HEK293 (cell line): ENCODE measurements around the gene OCA2.
"Not testable (repeated sequence)": the region's sequence is repeated elsewhere in the genome, so short reads cannot be mapped to it uniquely, and the experiment has no call there.

Experiments
- CTCF ChIA-PET: fragments of 350-600 bp; formaldehyde crosslinking; extraction: SDS; loops from one replicate; lab custom pipeline; 2021; ENCODE audit warnings: antibody characterized with exemption; lab: Yijun Ruan, JAX
- POLR2A ChIA-PET: fragments of 300-600 bp; formaldehyde crosslinking; extraction: SDS; loops from one replicate; lab custom pipeline; 2020; ENCODE audit warnings: antibody characterized with exemption, inconsistent platforms; lab: Yijun Ruan, JAX
- H3K27ac ChIP-seq: fragments of 200-500 bp; sonication (Bioruptor generic); 2 replicates; pipeline ENCODE4 v1.5.1; 2014; ENCODE audit warnings: low read depth, low read length, control low read depth, inconsistent platforms; ENCODE audit errors: extremely low read depth
- H3K36me3 ChIP-seq, 2 experiments: fragments of 200-500 bp in 1 of 2; sonication (Bioruptor generic) in 1 of 2; 1 replicate in 1 of 2; 2 replicates in 1 of 2; pipeline ENCODE4 v1.5.1; 2014 to 2017; ENCODE audit warnings: inconsistent platforms in 2 of 2, low read length in 2 of 2; ENCODE audit not compliant: control insufficient read depth in 2 of 2, insufficient read depth in 1 of 2
- H3K4me1 ChIP-seq: fragments of 200-500 bp; sonication (Bioruptor generic); 2 replicates; pipeline ENCODE4 v1.5.1; 2014; ENCODE audit warnings: mild to moderate bottlenecking, low read length, inconsistent platforms; ENCODE audit not compliant: control insufficient read depth, insufficient read depth
- H3K4me3 ChIP-seq: 2 replicates; pipeline ENCODE4 v1.5.1; 2011; ENCODE audit warnings: low read depth, mild to moderate bottlenecking, control low read depth, low read length, moderate library complexity
- H3K9me3 ChIP-seq: fragments of 200-500 bp; sonication (Bioruptor generic); 2 replicates; pipeline ENCODE4 v1.5.1; 2014; ENCODE audit warnings: low read depth, low read length, inconsistent platforms; ENCODE audit not compliant: control insufficient read depth, insufficient read depth
- EGR2 ChIP-seq: fragments of 450-650 bp; formaldehyde crosslinking; IDR thresholded peaks from 2 replicates; pipeline ENCODE4 v1.5.1; 2016; ENCODE audit warnings: low read depth, missing biosample characterization, missing genetic modification characterization
- KLF1 ChIP-seq: fragments of 450-650 bp; formaldehyde crosslinking; IDR thresholded peaks from 2 replicates; pipeline ENCODE4 v1.5.1; 2016; ENCODE audit warnings: missing biosample characterization, missing genetic modification characterization
- KLF7 ChIP-seq: fragments of 450-650 bp; formaldehyde crosslinking; IDR thresholded peaks from 2 replicates; pipeline ENCODE4 v1.5.1; 2016; ENCODE audit warnings: missing biosample characterization, missing genetic modification characterization, borderline replicate concordance
- ZBTB1 ChIP-seq: fragments of 450-650 bp; formaldehyde crosslinking; IDR thresholded peaks from 2 replicates; pipeline ENCODE4 v1.5.1; 2016; ENCODE audit warnings: missing biosample characterization, missing genetic modification characterization
- ZNF133 ChIP-seq: fragments of 450-650 bp; formaldehyde crosslinking; IDR thresholded peaks from 2 replicates; pipeline ENCODE4 v1.5.1; 2016; ENCODE audit warnings: missing biosample characterization, missing genetic modification characterization
- ZNF19 ChIP-seq: fragments of 450-650 bp; formaldehyde crosslinking; IDR thresholded peaks from 2 replicates; pipeline ENCODE4; 2016; ENCODE audit warnings: missing biosample characterization, missing genetic modification characterization, low read depth
- ZNF23 ChIP-seq: fragments of 450-650 bp; formaldehyde crosslinking; IDR thresholded peaks from 2 replicates; pipeline ENCODE4 v1.5.1; 2016; ENCODE audit warnings: missing biosample characterization, missing genetic modification characterization, borderline replicate concordance
- ZNF335 ChIP-seq: fragments of 450-650 bp; formaldehyde crosslinking; conservative IDR thresholded peaks from 2 replicates; pipeline ENCODE4 v1.5.1; 2016; ENCODE audit warnings: missing biosample characterization, missing genetic modification characterization
- ZNF514 ChIP-seq: fragments of 450-650 bp; formaldehyde crosslinking; IDR thresholded peaks from 2 replicates; pipeline ENCODE4 v1.5.1; 2016; ENCODE audit warnings: missing biosample characterization, missing genetic modification characterization
- ZNF600 ChIP-seq: fragments of 450-650 bp; formaldehyde crosslinking; IDR thresholded peaks from 2 replicates; pipeline ENCODE4 v1.5.1; 2016; ENCODE audit warnings: missing biosample characterization, missing genetic modification characterization
- ZNF777 ChIP-seq: fragments of 450-650 bp; formaldehyde crosslinking; IDR thresholded peaks from 2 replicates; pipeline ENCODE4 v1.5.1; 2017; ENCODE audit warnings: missing biosample characterization, missing genetic modification characterization, borderline replicate concordance
- ZNF785 ChIP-seq: fragments of 450-650 bp; formaldehyde crosslinking; IDR thresholded peaks from 2 replicates; pipeline ENCODE4 v1.5.1; 2016; ENCODE audit warnings: missing biosample characterization, missing genetic modification characterization
- TF ChIP-seq, protein P1 (sequence below): fragments of 450-650 bp; formaldehyde crosslinking; IDR thresholded peaks from 2 replicates; pipeline ENCODE4 v1.5.1; 2016; ENCODE audit warnings: missing biosample characterization, missing genetic modification characterization
- TF ChIP-seq, protein P2 (sequence below): fragments of 450-650 bp; formaldehyde crosslinking; IDR thresholded peaks from 2 replicates; pipeline ENCODE4 v1.5.1; 2016; ENCODE audit warnings: missing biosample characterization, missing genetic modification characterization
- TF ChIP-seq, protein P3 (sequence below): fragments of 450-650 bp; formaldehyde crosslinking; IDR thresholded peaks from 2 replicates; pipeline ENCODE4 v1.5.1; 2016; ENCODE audit warnings: missing biosample characterization, missing genetic modification characterization

Gene OCA2

DNA sequence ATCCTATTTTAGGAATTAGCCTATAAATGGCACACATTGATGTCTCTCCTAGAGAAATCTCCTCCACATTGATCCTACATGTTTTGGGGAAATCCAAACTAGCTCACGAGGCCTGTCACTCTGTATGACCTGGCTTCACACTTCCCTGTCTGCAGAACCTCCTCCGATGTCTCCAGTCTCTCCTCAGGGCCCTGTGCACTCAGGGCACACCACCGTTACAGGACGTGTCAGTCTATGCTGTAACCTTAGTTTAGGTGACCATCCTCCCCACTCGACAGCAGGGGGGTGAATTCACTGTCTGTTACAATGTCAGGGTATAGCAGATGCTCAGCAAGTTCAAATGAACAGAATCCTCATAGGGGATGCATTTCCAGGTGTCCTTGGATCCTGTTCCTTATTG lies 249.1 kb downstream of the OCA2 start:
- no peaks in the 10 kb centered on the region for H3K36me3 ChIP-seq
- no peaks in the 10 kb centered on the region for H3K9me3 ChIP-seq
- H3K4me3 ChIP-seq, result no peak overlapping the region
- no peaks in the 10 kb centered on the region for H3K4me1 ChIP-seq
- ChIA-PET POLR2A (no interaction called here), CTCF (no interaction called here)
- H3K27ac ChIP-seq, result no peak overlapping the region
- TF ChIP-seq ZNF133 (tag by site-specific recombination) (no peak), KLF1 (tag by site-specific recombination) (no peak), ZNF785 (no peak), ZNF19 (tag by site-specific recombination) (no peak), ZBTB1 (tag by site-specific recombination) (no peak), ZNF514 (tag by site-specific recombination) (no peak), ZNF335 (tag by site-specific recombination) (no peak)
- TF ChIP-seq, protein P1, sequence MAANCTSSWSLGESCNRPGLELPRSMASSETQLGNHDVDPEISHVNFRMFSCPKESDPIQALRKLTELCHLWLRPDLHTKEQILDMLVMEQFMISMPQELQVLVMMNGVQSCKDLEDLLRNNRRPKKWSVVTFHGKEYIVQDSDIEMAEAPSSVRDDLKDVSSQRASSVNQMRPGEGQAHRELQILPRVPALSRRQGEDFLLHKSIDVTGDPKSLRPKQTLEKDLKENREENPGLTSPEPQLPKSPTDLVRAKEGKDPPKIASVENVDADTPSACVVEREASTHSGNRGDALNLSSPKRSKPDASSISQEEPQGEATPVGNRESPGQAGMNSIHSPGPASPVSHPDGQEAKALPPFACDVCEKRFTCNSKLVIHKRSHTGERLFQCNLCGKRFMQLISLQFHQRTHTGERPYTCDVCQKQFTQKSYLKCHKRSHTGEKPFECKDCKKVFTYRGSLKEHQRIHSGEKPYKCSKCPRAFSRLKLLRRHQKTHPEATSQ (tag by site-specific recombination), result no peak
- TF ChIP-seq, all 188 proteins: peak for 0

DNA sequence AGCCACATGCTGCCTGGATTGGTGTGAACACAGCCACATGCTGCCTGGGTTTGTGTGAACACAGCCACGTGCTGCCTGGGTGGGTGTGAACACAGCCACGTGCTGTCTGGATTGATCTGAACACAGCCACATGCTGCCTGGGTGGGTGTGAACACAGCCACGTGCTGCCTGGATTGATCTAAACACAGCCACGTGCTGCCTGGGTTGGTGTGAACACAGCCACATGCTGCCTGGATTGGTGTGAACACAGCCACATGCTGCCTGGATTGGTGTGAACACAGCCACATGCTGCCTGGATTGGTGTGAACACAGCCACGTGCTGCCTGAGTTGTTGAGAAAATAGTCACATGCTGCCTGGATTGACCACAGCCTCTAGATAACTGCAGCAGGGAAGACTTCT lies 250.2 kb downstream of the OCA2 start:
- H3K4me3 ChIP-seq, H3K4me1 ChIP-seq, H3K36me3 ChIP-seq, H3K9me3 ChIP-seq, CTCF ChIA-PET, H3K27ac ChIP-seq, POLR2A ChIA-PET: not testable (repeated sequence)
- TF ChIP-seq, protein P2, sequence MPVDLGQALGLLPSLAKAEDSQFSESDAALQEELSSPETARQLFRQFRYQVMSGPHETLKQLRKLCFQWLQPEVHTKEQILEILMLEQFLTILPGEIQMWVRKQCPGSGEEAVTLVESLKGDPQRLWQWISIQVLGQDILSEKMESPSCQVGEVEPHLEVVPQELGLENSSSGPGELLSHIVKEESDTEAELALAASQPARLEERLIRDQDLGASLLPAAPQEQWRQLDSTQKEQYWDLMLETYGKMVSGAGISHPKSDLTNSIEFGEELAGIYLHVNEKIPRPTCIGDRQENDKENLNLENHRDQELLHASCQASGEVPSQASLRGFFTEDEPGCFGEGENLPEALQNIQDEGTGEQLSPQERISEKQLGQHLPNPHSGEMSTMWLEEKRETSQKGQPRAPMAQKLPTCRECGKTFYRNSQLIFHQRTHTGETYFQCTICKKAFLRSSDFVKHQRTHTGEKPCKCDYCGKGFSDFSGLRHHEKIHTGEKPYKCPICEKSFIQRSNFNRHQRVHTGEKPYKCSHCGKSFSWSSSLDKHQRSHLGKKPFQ (tag by site-specific recombination), result peak; percentile 90

DNA sequence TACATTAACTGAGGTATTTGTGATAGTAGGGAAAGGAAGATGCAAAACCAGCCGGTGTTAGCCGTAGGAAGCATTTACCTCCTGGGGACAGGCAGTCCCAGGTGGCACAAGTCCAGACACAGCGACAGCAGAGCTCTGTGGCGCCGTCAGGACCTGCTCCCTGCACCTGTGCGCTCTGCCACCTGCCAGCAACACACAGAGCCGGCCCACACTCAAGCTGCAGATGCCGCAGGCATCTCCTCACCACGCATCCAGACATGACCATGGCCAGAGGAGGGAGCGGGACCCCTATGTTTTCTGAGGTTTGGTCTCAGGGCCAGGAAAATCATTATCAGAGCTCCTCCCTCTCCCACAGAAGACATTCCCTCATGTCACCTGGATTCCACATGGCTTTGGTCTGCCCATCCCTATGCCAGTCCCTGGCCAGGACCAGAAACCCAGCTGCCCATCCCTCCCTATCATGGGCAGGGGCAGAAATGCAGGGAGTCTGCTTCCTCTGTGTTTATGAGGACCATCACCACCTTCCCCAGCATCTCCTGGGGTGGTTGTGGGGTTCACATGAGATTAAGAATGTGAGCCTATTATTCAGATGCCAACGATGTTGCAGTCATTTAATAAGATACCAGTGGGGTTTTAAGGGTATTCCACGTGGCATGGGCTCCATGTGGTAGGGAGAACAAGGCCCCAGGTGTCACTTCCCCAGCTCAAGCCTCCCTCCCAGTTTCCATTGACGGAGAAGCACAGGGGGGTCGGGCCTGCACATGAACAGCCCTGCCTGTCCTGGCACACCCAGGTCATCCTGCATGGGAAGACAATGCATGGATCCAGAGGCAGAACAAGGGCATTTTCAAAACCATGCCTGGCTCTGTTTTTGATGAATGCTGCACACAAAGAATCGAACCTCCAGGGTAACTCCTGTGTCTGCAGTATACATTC lies 251.1 kb downstream of the OCA2 start:
- H3K27ac ChIP-seq, result no peak overlapping the region
- H3K4me1 ChIP-seq, result no peaks in the 10 kb centered on the region
- no peaks in the 10 kb centered on the region for H3K36me3 ChIP-seq
- ChIA-PET CTCF (no interaction called here), POLR2A (no interaction called here)
- no peaks in the 10 kb centered on the region for H3K9me3 ChIP-seq
- TF ChIP-seq, protein P3, sequence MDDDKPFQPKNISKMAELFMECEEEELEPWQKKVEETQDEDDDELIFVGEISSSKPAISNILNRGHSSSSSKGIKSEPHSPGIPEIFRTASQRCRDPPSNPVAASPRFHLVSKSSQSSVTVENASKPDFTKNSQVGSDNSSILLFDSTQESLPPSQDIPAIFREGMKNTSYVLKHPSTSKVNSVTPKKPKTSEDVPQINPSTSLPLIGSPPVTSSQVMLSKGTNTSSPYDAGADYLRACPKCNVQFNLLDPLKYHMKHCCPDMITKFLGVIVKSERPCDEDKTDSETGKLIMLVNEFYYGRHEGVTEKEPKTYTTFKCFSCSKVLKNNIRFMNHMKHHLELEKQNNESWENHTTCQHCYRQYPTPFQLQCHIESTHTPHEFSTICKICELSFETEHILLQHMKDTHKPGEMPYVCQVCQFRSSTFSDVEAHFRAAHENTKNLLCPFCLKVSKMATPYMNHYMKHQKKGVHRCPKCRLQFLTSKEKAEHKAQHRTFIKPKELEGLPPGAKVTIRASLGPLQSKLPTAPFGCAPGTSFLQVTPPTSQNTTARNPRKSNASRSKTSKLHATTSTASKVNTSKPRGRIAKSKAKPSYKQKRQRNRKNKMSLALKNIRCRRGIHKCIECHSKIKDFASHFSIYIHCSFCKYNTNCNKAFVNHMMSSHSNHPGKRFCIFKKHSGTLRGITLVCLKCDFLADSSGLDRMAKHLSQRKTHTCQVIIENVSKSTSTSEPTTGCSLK (tag by site-specific recombination), result no peak
- no peak for TF ChIP-seq ZNF23
- TF ChIP-seq ZNF600 (tag by site-specific recombination), result no peak
- TF ChIP-seq ZNF777 (tag by site-specific recombination), result no peak
- TF ChIP-seq KLF7, result no peak
- no peak for TF ChIP-seq EGR2 (tag by site-specific recombination)
- H3K4me3 ChIP-seq, result no peak overlapping the region
